Muscle layer of colon (tissue), 2 donors: ENCODE results near the gene GOPC.
"Not testable (repeated sequence)": the region's sequence is repeated elsewhere in the genome, so short reads cannot be mapped to it uniquely, and the experiment has no call there.

Experiments
- H3K27ac ChIP-seq: one replicate; pipeline ENCODE4 v1.7.0; 2013; ENCODE audit warnings: low read depth, mild to moderate bottlenecking, low read length, moderate library complexity
- H3K27me3 ChIP-seq, 2 donors: one replicate each; pipeline ENCODE4 v1.7.0; 2013; ENCODE audit warnings: low read length in 2 of 2, mild to moderate bottlenecking in 2 of 2; ENCODE audit not compliant: insufficient read depth in 2 of 2, control insufficient read depth in 1 of 2
- H3K36me3 ChIP-seq: one replicate; pipeline ENCODE4 v1.7.0; 2013; ENCODE audit warnings: mild to moderate bottlenecking, low read length; ENCODE audit not compliant: insufficient read depth
- H3K4me1 ChIP-seq: one replicate; pipeline ENCODE4 v1.7.0; 2013; ENCODE audit warnings: mild to moderate bottlenecking, low read length; ENCODE audit not compliant: insufficient read depth
- H3K4me3 ChIP-seq, 2 donors: one replicate each; pipeline ENCODE4 v1.7.0; 2013; ENCODE audit warnings: low read length in 2 of 2, low read depth in 1 of 2, mild to moderate bottlenecking in 1 of 2, moderate library complexity in 1 of 2
- H3K9ac ChIP-seq: one replicate; pipeline ENCODE4 v1.7.0; 2013; ENCODE audit warnings: low read length
- H3K9me3 ChIP-seq: one replicate; pipeline ENCODE4 v1.7.0; 2013; ENCODE audit warnings: mild to moderate bottlenecking, low read length
- donor health status: abdominal sarcoma.
- donor health status: Adenocarcinoma of cecum.

The GOPC gene

DNA sequence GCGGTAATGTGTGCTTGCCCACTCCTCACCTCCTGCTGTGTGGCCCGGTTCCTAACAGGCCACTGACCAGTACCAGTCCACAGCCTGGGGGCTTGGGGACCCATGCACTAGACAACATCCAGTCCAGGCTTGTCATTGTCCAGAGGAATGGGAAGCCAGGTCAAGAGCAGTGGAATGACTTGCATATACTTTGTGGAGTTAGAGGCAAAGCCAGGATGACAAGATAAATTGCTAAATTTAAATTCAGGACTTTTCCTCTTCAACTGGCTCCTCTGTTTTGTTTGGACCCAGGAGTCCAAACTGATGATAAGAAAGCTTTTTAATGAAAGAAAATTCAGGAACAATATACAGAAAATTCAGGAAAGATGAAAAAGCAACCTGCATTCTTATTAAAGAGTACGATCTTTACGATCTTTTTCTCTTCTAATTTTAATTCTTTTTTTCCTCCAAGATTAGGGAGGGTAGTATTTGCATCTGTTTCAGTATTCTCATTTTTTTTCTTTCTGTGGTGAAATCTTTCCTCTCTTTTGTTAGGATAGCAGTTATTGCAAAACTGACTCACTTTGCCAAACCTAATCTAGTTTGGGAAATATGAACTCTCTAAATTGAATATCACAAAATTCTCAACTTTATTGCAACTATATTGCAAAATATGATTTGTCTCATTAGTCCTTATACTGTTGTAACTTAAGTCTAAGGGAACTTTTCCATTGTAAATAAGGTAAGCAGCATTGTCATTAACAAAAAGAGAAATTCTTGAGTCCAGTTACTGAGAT lies 71.7 kb downstream of the GOPC start:
- no peak overlapping the region for H3K4me3 ChIP-seq
- H3K9me3 ChIP-seq = no peaks in the 10 kb centered on the region
- no peaks in the 10 kb centered on the region for H3K36me3 ChIP-seq
- no peak overlapping the region for H3K27ac ChIP-seq
- no peak overlapping the region for H3K9ac ChIP-seq
- H3K4me1 ChIP-seq = no peaks in the 10 kb centered on the region
- H3K27me3 ChIP-seq = no peaks in the 10 kb centered on the region

DNA sequence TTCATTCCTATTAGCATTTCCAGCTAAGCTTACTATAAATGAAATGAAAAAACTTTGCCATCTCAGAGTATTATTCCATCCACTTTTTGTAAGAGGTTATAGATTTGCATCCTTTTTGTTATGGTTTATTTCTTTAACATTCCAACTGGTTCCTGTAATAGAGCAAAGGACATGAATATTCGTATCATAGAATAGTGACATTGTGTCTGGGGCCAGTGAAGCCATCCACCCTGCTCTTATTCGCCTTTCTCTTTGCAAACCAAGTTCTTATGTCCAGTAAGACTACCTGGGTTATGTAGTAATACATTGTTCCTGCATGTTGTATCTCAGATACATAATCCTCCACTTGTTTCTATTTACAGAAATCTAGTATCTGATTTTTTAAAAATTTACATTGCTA lies 76.7 kb downstream of the GOPC start:
- Histone ChIP-seq H3K9ac (no peak overlapping the region), H3K9me3 (no peaks in the 10 kb centered on the region), H3K27me3 (no peaks in the 10 kb centered on the region), H3K4me1 (no peaks in the 10 kb centered on the region), H3K36me3 (no peaks in the 10 kb centered on the region), H3K4me3 (no peak overlapping the region), H3K27ac (no peak overlapping the region)

DNA sequence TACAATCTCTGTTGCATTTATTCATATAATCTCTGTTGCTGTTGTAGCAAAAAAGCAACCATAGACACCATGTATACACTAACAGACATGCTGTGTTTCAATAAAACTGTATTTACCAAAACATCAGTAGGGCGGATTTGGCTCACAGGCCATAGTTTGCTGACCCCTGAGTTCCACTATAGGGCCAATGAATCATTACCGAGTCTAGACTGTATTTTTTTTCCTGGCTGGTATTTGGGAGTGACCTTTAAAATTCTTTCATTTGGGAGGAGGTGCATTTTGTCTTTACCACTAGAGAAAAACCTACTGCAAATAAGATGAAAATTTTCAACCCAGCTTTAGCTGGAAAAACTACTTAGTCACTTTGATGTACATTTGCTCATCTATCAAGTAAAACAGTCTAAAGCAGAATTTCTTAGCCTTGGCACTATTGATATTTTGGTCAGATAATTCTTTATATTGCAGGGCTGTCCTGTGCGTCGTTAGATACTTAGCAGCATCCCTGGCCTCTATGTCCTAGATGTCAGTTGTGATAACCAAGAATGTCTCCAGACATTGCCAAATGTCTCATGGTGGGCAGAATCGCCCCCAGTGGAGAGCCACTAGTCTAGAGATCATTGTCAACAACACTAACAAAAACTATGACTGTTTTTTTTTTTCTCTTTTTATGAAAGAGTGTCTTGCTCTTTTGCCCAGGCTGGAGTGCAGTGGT lies 80.4 kb downstream of the GOPC start:
- H3K27me3 ChIP-seq = no peaks in the 10 kb centered on the region
- H3K27ac ChIP-seq = no peak overlapping the region
- H3K4me1 ChIP-seq = no peaks in the 10 kb centered on the region
- H3K36me3 ChIP-seq = no peaks in the 10 kb centered on the region
- H3K9ac ChIP-seq = no peak overlapping the region
- H3K9me3 ChIP-seq = no peaks in the 10 kb centered on the region
- no peak overlapping the region for H3K4me3 ChIP-seq

DNA sequence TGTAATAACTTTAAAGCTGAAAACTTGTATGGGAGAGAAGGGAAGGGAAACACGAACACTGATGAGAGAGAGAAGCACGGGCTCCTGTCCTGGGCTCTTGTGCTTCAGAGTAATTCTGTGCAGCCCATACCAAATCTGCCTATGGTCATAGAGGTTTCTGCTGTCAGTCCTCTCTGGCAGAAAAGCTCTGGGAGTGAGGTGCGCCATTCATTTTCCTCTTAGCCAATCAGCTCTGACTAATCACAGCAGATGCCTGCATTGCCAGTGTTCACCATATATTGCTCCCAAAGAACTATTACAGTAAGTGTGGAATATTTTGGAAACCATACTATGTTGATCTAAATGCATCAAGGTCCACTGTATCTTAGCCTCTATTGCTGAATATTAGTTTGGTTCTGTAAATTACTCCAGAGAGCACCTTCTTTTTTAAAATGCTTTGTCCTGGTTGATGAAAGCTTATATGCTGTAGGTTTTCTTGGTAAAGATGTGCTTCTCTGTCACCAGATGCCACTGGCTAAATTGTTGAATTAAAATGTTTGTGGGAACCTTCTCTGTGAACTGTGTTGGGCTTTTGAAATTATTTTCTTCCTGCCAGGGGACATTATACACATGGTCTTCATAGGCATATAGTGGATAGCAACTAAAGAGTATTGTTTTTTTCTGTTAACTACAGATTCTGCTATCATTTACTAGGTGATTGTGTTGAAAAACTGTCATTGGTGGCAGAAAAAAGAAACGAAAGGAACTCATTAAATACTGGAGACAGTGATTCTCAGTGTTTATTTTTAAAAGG lies 81.5 kb downstream of the GOPC start:
- no peak overlapping the region for H3K9ac ChIP-seq
- no peaks in the 10 kb centered on the region for H3K36me3 ChIP-seq
- H3K4me1 ChIP-seq = no peaks in the 10 kb centered on the region
- no peaks in the 10 kb centered on the region for H3K9me3 ChIP-seq
- no peak overlapping the region for H3K4me3 ChIP-seq
- H3K27ac ChIP-seq = no peak overlapping the region
- no peaks in the 10 kb centered on the region for H3K27me3 ChIP-seq

DNA sequence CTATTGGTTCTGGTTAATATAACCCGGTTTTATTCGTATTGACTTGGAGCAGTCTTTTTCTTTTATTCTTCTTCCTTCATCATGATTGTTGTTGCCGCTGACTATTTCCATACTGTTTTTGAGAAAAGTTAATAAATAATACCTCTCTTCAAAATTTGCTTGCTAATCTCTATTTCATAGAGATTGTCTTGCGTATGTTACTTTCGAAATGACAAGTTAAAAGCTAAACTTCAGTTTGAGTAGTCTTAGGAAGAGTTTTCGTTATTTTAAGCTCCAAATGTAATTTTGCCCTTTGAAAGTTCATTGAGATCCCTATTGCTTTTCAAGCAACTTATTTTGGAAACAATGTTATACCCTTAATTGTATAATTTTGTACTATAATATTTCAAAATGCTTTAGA lies 83.4 kb downstream of the GOPC start:
- no peak overlapping the region for H3K4me3 ChIP-seq
- no peaks in the 10 kb centered on the region for H3K27me3 ChIP-seq
- no peaks in the 10 kb centered on the region for H3K4me1 ChIP-seq
- H3K9ac ChIP-seq = no peak overlapping the region
- H3K36me3 ChIP-seq = no peaks in the 10 kb centered on the region
- no peak overlapping the region for H3K27ac ChIP-seq
- no peaks in the 10 kb centered on the region for H3K9me3 ChIP-seq

DNA sequence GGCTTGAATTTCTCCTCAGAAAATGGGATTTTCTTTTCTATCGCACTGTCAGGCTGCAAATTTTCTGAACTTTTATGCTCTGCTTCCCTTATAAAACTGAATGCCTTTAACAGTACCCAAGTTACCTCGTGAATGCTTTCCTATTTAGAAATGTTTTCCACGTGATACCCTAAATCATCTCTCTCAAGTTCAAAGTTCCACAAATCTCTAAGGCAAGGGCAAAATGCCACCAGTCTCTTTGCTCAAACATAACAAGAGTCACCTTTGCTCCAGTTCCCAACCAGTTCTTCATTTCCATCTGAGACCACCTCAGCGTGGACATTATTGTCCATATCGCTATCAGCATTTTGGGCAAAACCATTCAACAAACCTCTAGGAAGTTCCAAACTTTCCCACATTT lies 84.3 kb downstream of the GOPC start:
- H3K4me3 ChIP-seq, H3K9me3 ChIP-seq, H3K36me3 ChIP-seq, H3K9ac ChIP-seq, H3K4me1 ChIP-seq, H3K27ac ChIP-seq, H3K27me3 ChIP-seq: not testable (repeated sequence)

DNA sequence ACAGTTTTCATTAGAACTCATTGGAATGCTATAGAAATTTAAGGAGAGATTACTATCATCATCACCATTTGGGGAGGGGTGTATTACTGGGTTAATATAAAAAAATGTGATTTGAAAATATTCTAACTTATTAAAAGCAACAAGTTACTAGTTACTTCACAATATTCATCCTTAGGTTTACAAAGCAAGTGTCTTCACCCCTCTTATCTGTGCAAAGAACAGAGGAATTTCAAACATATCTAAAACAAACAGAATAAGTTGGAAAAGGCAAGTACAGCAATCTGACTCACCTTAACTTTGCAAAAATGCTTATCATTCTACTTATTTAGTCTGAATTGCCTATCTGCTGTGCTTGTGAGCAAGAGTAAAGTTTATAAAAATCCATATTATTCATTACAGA lies 87.0 kb downstream of the GOPC start:
- Histone ChIP-seq H3K9me3 (no peaks in the 10 kb centered on the region), H3K4me1 (no peaks in the 10 kb centered on the region), H3K27me3 (no peaks in the 10 kb centered on the region), H3K4me3 (no peak overlapping the region), H3K9ac (no peak overlapping the region), H3K27ac (no peak overlapping the region), H3K36me3 (no peaks in the 10 kb centered on the region)

DNA sequence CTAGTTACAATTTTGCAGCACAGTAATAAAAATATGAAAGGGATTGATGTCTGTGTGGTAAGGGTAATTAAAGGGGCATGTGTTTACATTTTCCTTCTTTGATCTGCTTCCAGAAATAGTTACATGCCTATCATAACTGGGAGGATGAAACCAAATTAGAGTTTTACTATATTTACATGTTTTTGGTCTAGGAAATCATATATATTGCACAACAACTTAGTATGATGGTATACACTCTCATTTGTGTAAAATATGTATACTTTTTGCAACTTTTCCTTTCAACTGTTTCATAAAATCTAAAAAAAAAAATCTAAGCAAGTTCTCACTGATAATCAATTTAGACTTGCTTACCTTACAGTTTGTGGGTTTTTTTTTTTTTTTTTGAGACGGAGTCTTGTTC lies 87.7 kb downstream of the GOPC start:
- no peaks in the 10 kb centered on the region for H3K4me1 ChIP-seq
- no peaks in the 10 kb centered on the region for H3K36me3 ChIP-seq
- no peak overlapping the region for H3K4me3 ChIP-seq
- H3K9ac ChIP-seq = no peak overlapping the region
- no peaks in the 10 kb centered on the region for H3K9me3 ChIP-seq
- H3K27ac ChIP-seq = no peak overlapping the region
- no peaks in the 10 kb centered on the region for H3K27me3 ChIP-seq

DNA sequence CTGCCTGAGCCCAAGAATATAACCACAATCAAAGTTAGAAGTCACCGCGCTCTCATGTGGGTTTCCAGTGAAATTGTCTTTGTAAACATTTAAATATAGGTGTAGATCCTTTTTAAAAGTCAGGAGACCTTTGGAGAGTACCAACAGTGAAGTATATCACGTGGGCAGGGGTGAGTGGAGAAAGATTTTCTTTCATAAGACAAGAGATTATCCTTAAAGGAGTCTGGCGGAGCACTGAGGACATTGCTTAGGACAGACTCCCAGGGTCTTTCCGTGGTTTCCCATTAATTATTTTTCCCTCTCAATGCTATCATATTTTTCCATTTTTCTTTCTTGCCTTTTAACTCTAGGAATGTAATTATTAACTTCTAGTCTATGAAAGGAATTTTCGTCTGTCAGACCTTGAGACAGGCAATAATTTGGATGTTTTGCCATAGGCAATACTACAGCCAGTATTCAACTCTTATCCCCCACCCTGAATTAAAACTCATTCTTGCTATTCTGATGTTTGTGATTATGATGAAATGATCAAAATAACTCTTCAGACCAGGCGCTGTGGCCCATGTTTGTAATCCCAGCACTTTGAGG lies 88.4 kb downstream of the GOPC start:
- H3K9me3 ChIP-seq = no peaks in the 10 kb centered on the region
- H3K36me3 ChIP-seq = no peaks in the 10 kb centered on the region
- no peaks in the 10 kb centered on the region for H3K4me1 ChIP-seq
- no peak overlapping the region for H3K27ac ChIP-seq
- no peaks in the 10 kb centered on the region for H3K27me3 ChIP-seq
- no peak overlapping the region for H3K4me3 ChIP-seq
- H3K9ac ChIP-seq = no peak overlapping the region

DNA sequence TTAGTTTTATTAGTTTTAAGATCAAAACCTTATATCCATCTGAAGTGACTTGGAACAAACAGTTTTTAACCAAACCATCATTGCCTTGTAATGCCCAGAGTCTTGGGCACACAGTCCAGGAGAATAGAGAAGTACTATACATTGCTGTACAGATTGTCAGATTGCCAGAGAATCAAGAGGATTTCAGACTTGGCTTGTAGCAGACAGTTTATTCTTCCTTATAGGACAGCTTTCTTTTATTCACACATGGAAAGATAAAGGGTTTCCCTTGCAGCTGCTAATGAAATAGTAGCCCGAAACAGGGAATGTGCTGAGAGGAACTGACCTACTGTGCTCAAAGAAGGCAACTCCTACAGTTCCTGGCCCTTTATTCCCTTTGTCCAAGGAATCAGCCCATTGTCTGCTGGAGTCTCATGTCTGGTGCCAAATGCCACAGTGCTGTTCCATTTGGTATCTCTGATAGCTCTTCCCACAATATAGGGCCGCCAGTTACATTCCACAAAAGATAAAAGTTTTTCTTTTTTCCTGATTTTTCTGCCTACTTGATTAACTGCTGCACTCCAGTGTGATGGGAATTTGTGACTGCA lies 89.2 kb downstream of the GOPC start:
- no peak overlapping the region for H3K9ac ChIP-seq
- no peaks in the 10 kb centered on the region for H3K4me1 ChIP-seq
- H3K9me3 ChIP-seq = no peaks in the 10 kb centered on the region
- H3K27me3 ChIP-seq = no peaks in the 10 kb centered on the region
- no peaks in the 10 kb centered on the region for H3K36me3 ChIP-seq
- H3K4me3 ChIP-seq = no peak overlapping the region
- no peak overlapping the region for H3K27ac ChIP-seq
